ENCODE data around the gene TRAP1.
"Not testable (repeated sequence)": the region's sequence is repeated elsewhere in the genome, so short reads cannot be mapped to it uniquely, and the experiment has no call there.

Gene TRAP1

GRCh38 chr16:3673676-3674377 is 43.5 kb downstream of the TRAP1 start:
- DNase-seq (ENCODE audit: low read depth in 2 of 2) = no peak

DNA sequence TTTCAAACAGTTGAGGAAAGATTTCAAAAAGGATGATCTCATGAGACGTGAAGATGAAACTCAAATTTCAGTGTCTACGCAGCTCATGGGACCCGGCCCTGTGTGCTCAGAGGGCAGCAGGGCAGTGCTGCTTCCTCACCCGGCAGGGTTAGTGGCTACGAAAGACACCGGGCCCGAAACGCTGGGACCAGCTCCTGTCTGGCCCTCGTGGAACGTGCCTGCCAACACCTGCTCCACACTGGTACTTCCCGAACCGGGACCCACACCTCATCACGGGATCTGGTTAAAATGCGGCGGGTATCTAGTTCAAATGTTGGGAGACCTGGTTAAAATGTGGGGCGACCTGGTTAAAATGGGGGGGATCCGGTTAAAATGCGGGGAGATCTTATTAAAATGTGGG is 44.1 kb downstream of the TRAP1 start:
- no peak for DNase-seq (ENCODE audit: low read depth in 2 of 2)

GRCh38 chr16:3672571-3673041 is 44.7 kb downstream of the TRAP1 start:
- no peak for DNase-seq (ENCODE audit: low read depth in 2 of 2)

GRCh38 chr16:3671424-3671823 is 45.9 kb downstream of the TRAP1 start:
- no peak for DNase-seq (ENCODE audit: low read depth in 2 of 2)

GRCh38 chr16:3670711-3671110 is 46.6 kb downstream of the TRAP1 start:
- no peak for DNase-seq (ENCODE audit: low read depth in 2 of 2)

DNA sequence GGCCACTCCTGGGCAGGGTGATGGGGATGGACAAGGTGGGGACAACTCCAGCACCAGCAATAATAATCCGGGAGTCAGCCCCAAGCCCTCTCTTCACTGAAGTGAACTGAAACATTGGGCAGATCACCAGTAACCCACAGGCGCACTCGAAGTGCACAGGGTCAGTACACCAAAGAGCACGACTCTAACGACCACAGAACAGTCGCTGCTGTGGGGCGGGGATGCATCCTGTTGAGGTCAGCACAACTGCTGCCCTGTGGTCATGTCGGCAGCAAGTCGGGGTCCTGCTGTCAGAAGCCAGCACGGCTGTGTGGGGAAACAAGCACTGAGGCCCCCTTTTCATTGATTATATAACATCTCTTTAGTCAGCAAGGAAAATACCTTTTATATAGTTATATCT is 48.2 kb downstream of the TRAP1 start:
- no peak for DNase-seq (ENCODE audit: low read depth in 2 of 2)

DNA sequence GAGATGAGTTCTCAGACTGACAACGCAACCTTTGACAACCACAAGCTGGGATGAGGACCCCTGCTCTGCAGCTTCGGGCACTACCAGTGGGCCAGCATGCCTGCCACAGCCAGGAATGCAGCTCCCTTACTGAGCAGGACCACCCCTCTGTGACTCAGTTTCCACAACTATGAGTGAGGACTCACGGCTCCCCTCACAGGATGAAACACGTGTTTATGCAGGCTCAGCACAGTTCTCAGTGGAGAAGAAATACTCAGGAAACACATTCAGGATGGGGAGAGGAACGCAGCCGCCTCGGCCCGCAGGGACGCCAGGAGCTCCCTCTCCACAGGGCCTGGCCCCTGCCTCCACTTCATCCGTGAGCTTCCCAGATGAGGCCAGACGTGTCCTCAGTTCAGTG is 48.7 kb downstream of the TRAP1 start:
- DNase-seq (ENCODE audit: low read depth in 2 of 2) = no peak

- no peak for DNase-seq (ENCODE audit: low read depth in 2 of 2)
Observed at GRCh38 chr16:3665508-3665907, 51.8 kb downstream of the TRAP1 start.

- DNase-seq (ENCODE audit: low read depth in 2 of 2) = no peak
Observed at GRCh38 chr16:3664187-3664896, 53.0 kb downstream of the TRAP1 start.

GRCh38 chr16:3662601-3663000 is 54.7 kb downstream of the TRAP1 start:
- no peak for DNase-seq (ENCODE audit: low read depth in 2 of 2)

DNA sequence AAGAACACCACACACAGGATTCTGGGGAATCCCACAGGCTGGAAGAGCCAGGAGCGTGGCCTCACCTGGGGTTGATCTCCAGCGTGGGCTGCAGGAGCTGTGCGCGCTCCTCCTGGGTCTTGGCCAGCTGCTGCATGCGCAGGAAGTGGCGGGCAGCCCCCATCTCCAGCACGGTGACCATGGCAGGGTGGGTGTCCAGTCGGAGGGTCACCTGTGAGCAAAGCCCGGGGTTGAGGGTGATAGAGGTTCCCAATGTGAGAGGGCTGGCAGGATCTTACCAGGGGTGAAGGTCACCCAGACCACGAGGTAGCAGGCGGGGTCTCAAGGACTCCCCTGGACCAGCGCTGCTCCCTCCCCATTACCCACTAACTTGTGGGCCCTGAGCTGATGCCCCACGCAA is 55.4 kb downstream of the TRAP1 start:
- DNase-seq (ENCODE audit: low read depth in 2 of 2) = no peak

DNA sequence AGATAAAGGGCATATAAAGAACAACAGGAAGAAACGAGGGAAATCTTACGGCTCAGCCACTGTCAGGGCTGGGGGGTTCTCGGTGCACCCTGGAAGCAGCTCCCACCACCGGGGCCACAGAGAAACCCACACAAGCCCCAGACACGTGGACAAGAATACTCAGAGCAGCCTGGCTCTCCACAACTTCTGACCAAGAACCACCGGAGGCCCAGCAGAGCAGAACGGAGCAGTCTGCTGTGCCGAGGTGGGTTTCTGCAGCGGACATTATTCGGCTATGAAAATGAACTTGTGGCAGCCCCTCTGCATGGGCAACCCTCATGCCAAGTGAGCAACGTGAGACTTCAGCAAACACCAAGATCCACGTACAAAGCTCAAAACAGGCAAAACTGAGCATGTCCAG is 56.0 kb downstream of the TRAP1 start:
- no peak for DNase-seq (ENCODE audit: low read depth in 2 of 2)

GRCh38 chr16:3659251-3659650 is 58.1 kb downstream of the TRAP1 start:
- DNase-seq (ENCODE audit: low read depth in 2 of 2) = no peak

DNA sequence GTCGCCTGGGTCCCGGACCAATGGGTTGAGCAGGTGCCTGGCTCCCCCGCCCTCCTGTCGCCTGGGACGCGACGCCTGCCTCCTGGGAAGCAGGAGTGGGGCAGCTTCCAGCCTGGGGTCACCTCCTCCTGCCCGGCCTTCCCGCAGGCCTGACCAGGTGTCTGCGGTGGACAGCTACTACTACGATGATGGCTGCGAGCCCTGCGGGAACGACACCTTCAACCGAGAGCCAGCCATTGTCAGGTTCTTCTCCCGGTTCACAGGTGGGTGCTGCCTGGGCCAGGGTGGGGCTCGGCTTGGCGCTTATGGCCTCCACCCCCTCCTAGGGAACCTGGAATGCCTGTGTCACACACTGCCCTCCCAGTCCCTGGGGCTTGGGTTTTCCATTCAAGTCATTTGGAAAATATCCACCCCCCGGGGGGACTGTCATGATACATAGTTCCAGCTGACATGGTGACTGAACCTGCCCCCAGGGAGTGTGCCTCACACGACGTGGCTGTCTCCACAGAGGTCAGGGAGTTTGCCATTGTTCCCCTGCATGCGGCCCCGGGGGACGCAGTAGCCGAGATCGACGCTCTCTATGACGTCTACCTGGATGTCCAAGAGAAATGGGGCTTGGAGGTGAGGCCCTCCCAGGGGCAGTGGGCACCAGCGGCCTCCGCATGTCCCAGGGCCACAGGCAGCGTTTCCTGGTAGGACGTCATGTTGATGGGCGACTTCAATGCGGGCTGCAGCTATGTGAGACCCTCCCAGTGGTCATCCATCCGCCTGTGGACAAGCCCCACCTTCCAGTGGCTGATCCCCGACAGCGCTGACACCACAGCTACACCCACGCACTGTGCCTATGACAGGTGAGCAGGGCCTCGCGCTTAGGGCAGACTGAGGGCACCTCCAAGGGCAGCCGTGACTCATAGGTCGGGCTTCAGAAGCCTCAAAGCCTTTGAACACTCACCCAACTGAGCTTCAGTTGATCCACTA is 60.5 kb downstream of the TRAP1 start:
- DNase-seq (ENCODE audit: low read depth in 2 of 2) = peak in 1 of 2 donors; percentile 21

DNA sequence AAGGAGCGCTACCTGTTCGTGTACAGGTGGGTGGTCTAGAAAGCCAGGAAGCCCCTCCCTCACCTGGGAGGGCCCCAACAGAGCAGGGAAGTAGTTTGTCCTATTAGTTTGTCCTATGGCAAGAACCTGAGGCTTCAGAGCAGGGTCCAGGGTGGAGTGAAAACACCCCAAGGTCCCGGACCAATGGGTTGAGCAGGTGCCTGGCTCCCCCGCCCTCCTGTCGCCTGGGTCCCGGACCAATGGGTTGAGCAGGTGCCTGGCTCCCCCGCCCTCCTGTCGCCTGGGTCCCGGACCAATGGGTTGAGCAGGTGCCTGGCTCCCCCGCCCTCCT is 61.2 kb downstream of the TRAP1 start:
- DNase-seq (ENCODE audit: low read depth in 2 of 2) = not testable (repeated sequence)

- no peak for DNase-seq (ENCODE audit: low read depth in 2 of 2)
Observed at GRCh38 chr16:3655396-3656159, 61.7 kb downstream of the TRAP1 start.

GRCh38 chr16:3655030-3655395 is 62.3 kb downstream of the TRAP1 start:
- DNase-seq (ENCODE audit: low read depth in 2 of 2) = no peak

DNA sequence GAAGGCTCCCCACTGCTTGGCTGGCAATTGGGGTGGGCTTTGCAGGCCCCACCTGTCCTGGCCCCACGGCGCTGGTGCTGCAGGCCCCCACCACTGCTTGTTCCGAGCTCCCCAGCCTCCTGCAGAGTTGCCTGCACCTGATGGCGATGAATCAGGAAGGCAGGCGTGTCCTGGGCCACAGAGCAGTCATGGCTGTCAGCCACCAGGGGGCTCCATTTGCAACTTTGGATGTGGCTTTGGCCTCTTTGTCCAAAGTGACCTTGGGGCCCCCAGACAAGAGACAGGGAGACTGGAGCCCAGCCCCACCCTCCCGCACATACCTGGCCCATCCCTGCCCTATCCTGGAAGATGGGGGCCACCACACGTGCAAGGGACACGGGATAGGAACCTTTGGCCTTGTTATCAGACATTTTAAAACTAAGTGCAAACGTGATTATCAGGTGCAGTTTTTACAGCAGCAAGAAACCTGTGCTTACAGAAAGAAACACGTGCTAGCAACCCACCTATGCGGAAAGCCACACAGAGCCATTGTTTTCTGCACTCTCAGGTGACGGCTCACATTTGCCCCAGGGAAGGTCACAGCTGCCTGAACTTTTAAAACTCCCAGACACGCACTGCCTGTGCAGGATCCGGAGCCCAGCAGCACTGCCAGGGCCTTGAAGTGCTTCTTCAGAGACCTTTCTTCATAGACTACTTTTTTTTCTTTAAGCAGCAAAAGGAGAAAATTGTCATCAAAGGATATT is 62.9 kb downstream of the TRAP1 start, which contains the start of gene DNASE1:
DNASE1 (plus strand) TSS at position 443 of the 743 bp plus-strand sequence. CDS start 683 bp downstream, outside the sequence.
- peak; percentile 30 to 31 for DNase-seq (ENCODE audit: low read depth in 2 of 2)

- DNase-seq (ENCODE audit: low read depth in 2 of 2) = no peak
Observed at GRCh38 chr16:3652373-3653195, 64.7 kb downstream of the TRAP1 start.
